Choroid plexus epithelial cell (primary cell): ENCODE data around the gene NOP9.

ENCODE experiments used
- DNase-seq: peaks from one replicate; pipeline ENCODE4 v3.0.0-alpha.2; 2010; ENCODE audit warnings: low read depth
- H3K4me3 ChIP-seq: 2 replicates; pipeline ENCODE4 v1.5.1; 2011; ENCODE audit warnings: low read depth, mild to moderate bottlenecking, control low read depth, low read length, moderate library complexity
- CTCF ChIP-seq: conservative IDR thresholded peaks from 2 replicates; pipeline ENCODE4 v1.5.1; 2011; ENCODE audit warnings: low read depth, mild to moderate bottlenecking, control low read depth, inconsistent platforms, low read length, moderate library complexity

The NOP9 gene

GRCh38 chr14:24259282-24260025, 40.2 kb upstream of the NOP9 start:
- peak; percentile 48 for DNase-seq
- no peak overlapping the region for H3K4me3 ChIP-seq
- no peak for TF ChIP-seq CTCF

GRCh38 chr14:24260026-24260779, 39.4 kb upstream of the NOP9 start:
- no peak for DNase-seq
- TF ChIP-seq CTCF = no peak

GRCh38 chr14:24260780-24261157, 38.9 kb upstream of the NOP9 start:
- no peak overlapping the region for H3K4me3 ChIP-seq
- DNase-seq = no peak
- TF ChIP-seq CTCF = no peak

More at GRCh38 chr14:24260026-24260779, 39.4 kb upstream of the NOP9 start:
- no peak overlapping the region for H3K4me3 ChIP-seq

DNA sequence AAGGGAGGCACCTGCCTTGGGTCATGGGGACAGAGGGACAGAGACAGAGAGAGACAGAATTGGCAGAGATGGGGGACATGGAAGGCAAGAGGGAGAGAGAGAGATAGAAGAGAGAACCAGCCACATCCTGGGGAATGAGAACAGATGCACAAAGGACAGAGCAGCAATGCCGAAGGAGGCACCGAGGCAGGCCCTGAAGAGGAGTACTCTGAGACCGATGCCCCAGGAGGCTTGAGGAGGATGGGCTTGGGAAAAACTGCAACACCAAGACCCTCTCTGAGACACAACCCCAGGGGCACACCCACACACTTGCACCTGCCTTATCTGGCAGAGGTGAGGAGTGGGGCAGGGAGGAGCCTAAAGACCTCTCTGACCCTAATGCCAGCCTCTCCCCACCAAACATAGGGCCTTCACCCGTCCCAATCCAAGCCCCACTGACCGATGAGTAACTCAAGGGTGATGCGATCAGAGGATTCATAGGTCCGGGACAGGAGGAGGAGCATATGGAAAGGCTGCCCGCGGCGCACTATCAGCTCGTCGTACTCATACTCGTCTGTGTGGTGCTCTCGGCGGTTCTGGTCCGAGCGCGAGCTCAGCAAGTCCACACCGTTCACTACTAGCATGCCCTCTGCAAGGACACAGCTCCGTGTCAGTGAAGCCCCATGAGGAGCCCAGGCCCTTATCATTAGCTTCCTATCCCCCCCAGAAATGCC, 38.2 kb upstream of the NOP9 start:
- TF ChIP-seq CTCF = no peak
- H3K4me3 ChIP-seq = no peak overlapping the region
- DNase-seq = no peak

DNA sequence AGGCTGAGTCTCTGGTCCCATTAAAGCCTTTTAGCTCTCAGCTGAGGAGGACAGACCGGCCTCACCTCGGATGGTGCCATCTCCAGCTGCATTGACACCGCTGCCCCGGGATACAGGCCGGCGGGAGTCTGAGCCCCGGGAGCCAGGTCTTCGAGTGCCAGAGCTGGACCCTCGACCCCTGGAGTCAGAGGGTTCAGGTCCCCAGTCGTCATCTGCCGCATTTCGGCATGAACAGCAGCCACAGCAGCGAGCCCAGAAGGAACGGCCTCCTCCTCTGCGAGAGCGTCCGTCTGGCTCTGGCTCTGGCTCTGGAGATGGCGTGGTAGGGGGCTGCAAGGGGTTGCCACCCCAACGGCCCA, 37.7 kb upstream of the NOP9 start:
- no peak for TF ChIP-seq CTCF
- DNase-seq = no peak
- H3K4me3 ChIP-seq = no peak overlapping the region

DNA sequence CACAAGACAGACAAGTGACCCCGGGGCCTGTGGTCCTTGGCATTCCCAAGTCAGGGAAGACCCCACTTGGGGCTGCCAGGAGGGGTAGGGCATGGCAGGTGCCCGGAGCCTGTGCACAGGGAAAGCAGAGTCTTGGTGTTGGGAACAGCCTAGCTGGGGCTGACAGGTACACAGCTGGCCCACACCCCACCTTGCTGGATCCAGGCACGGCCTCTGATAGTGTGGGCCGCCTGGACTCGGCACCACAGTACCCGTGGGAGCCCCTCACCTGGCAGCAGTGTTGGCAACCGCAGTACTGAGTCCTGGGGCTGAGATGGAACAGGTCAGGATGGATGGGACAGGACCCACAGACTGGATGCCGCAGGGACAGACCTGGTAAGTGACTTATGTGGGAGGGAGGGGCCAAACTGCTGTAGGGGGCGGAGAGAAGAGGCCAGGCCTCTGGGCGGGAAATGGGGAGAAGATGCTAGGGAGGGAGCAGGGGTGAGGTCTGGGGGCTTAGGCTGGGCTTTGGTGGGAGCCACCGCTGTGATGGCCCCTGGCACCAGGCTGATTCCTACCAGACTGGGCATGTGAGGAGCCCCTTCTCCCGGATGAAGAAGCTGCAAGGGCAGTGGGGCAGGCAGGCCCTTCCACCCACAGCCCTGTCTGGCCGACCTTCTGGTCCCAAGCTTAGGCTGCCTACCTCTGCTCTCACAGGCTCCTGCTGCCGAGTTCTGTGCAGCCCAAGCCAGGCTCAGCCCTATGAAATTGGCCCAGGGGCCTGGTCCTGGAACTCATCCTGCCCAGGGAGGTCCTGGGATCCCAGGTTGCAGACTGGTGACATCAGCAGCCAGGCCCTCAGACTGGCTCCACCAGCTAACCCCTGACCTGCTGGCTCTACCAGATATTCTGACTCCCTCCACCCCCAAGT, 36.6 kb upstream of the NOP9 start, which contains the start of gene TGM1:
Gene TGM1 (minus strand): TSS at position 357 of the 913 bp plus-strand sequence. CDS start 825 bp downstream, outside the sequence.
- no peak for DNase-seq
- no peak within 1 kb of the TSS for H3K4me3 ChIP-seq
- no peak for TF ChIP-seq CTCF
